CD4-positive, alpha-beta T cell (primary cell): ENCODE results near the gene ERVV-1. TPM values are rescaled to one million over a fixed set of nuclear protein-coding genes. Genes with fewer than 3 reads are reported as not detected.

Experiments used
- ATAC-seq: fragments of 200-7000 bp; cut with Tn5 transposase; one replicate; pipeline ENCODE4 v1.10.0; 2022; ENCODE audit warnings: mild to moderate bottlenecking; ENCODE audit not compliant: poor library complexity
- CTCF ChIA-PET: fragments of 350-600 bp; sonication (Branson Sonifier 250); formaldehyde crosslinking; loops from one replicate; lab custom pipeline; 2021; ENCODE audit warnings: antibody characterized with exemption, inconsistent platforms; lab: Charles Lee
- POLR2A ChIA-PET: fragments of 350-600 bp; sonication (Branson Sonifier 250); formaldehyde crosslinking; loops from one replicate; lab custom pipeline; 2021; ENCODE audit warnings: antibody characterized with exemption, inconsistent platforms; lab: Charles Lee
- DNase-seq, 14 experiments: peaks; one replicate each; pipeline ENCODE4 v3.0.0-alpha.2; 2013 to 2020; ENCODE audit warnings: mixed read lengths in 2 of 14
- H3K27ac ChIP-seq, 2 donors: one replicate each; pipeline versions ENCODE4 v1.5.1 to v1.7.0; 2013; ENCODE audit warnings: low read length in 2 of 2, low read depth in 1 of 2, mild to moderate bottlenecking in 1 of 2
- H3K27me3 ChIP-seq, 2 experiments: 1 replicate in 1 of 2; 2 replicates in 1 of 2; pipeline versions ENCODE4 v1.6.1 to v1.7.0; 2013; ENCODE audit warnings: low read length in 2 of 2, control low read depth in 1 of 2, mild to moderate bottlenecking in 1 of 2, moderate library complexity in 1 of 2; ENCODE audit not compliant: insufficient read depth in 2 of 2, control insufficient read depth in 1 of 2
- H3K36me3 ChIP-seq: one replicate; pipeline ENCODE4 v1.6.1; 2013; ENCODE audit warnings: low read length, control low read depth; ENCODE audit not compliant: insufficient read depth
- H3K4me1 ChIP-seq: one replicate; pipeline ENCODE4 v1.6.1; 2013; ENCODE audit warnings: low read length, control low read depth; ENCODE audit not compliant: insufficient read depth
- H3K4me3 ChIP-seq: one replicate; pipeline ENCODE4 v1.5.1; 2013; ENCODE audit warnings: mild to moderate bottlenecking, low read length, moderate library complexity
- H3K9me3 ChIP-seq, 2 experiments: 1 replicate in 1 of 2; 2 replicates in 1 of 2; pipeline versions ENCODE4 v1.6.1 to v1.7.0; 2013; ENCODE audit warnings: low read length in 2 of 2, mild to moderate bottlenecking in 2 of 2, control low read depth in 1 of 2, moderate library complexity in 1 of 2; ENCODE audit not compliant: control insufficient read depth in 1 of 2, insufficient read depth in 1 of 2
- H3K27ac Mint-ChIP-seq: one replicate; pipeline ENCODE4 v1.8.0; 2020; ENCODE audit warnings: mixed read lengths
- H3K27me3 Mint-ChIP-seq: one replicate; pipeline ENCODE4 v1.8.0; 2021; ENCODE audit warnings: mixed read lengths
- H3K36me3 Mint-ChIP-seq: one replicate; pipeline ENCODE4 v1.8.0; 2021; ENCODE audit warnings: low read depth, mixed read lengths
- H3K4me1 Mint-ChIP-seq: one replicate; pipeline ENCODE4 v1.8.0; 2021; ENCODE audit warnings: low read depth, mixed read lengths
- H3K4me3 Mint-ChIP-seq: one replicate; pipeline ENCODE4 v1.8.0; 2020; ENCODE audit warnings: mild to moderate bottlenecking, mixed read lengths
- H3K9me3 Mint-ChIP-seq: one replicate; pipeline ENCODE4 v1.8.0; 2020; ENCODE audit warnings: mixed read lengths
- intact Hi-C, 2 experiments: fragments of 100-400 bp; cut with DNase I in 1 of 2; cut with micrococcal nuclease in 1 of 2; formaldehyde crosslinking; loops; one replicate each; pipeline versions ENCODE4 v1.15.1 to v1.9.0; 2023 to 2025; cut with DNase I, micrococcal nuclease
- total RNA-seq, 174 experiments: library from RNA in 2 of 174; stranded (reverse) in 2 of 174; gene quantifications; one replicate each; pipeline ENCODE4 v1.2.3 and lab custom pipeline; 2021 to 2026
- TF ChIP-seq, protein P1 (sequence below): fragments of 200-600 bp; IDR thresholded peaks from one replicate; pipeline ENCODE4 v1.8.0; 2022; ENCODE audit warnings: antibody characterized with exemption, mild to moderate bottlenecking

ERVV-1 gene
- total RNA-seq, 2 experiments from 2014 or later: not detected

GRCh38 chr19:52991484-52991883, 22.2 kb upstream of the ERVV-1 start:
- ChIA-PET CTCF (no interaction called here), POLR2A (no interaction called here)
- Histone ChIP-seq H3K27ac (no peak overlapping the region), H3K4me3 (no peak overlapping the region), H3K4me1 (peaks cover 18% of the 10 kb centered on the region), H3K36me3 (no peaks in the 10 kb centered on the region), H3K9me3 (peaks cover 0 to 63% of the 10 kb centered on the region in 2 experiments), H3K27me3 (peaks cover 0 to 5% of the 10 kb centered on the region in 2 experiments)
- H3K4me1 Mint-ChIP-seq: peaks cover 20% of the 10 kb centered on the region
- intact Hi-C loops: loop anchor here in 1 of 2 experiments (5.0 kb wide), 2 partner anchors 94 to 206 kb away; partner anchors contain the start of gene ZNF320
- no peaks in the 10 kb centered on the region for H3K27me3 Mint-ChIP-seq
- ATAC-seq (no peak), DNase-seq (no peak)
- H3K36me3 Mint-ChIP-seq: peaks cover 46% of the 10 kb centered on the region
- H3K9me3 Mint-ChIP-seq: peaks cover 5% of the 10 kb centered on the region
- TF ChIP-seq, protein P1, sequence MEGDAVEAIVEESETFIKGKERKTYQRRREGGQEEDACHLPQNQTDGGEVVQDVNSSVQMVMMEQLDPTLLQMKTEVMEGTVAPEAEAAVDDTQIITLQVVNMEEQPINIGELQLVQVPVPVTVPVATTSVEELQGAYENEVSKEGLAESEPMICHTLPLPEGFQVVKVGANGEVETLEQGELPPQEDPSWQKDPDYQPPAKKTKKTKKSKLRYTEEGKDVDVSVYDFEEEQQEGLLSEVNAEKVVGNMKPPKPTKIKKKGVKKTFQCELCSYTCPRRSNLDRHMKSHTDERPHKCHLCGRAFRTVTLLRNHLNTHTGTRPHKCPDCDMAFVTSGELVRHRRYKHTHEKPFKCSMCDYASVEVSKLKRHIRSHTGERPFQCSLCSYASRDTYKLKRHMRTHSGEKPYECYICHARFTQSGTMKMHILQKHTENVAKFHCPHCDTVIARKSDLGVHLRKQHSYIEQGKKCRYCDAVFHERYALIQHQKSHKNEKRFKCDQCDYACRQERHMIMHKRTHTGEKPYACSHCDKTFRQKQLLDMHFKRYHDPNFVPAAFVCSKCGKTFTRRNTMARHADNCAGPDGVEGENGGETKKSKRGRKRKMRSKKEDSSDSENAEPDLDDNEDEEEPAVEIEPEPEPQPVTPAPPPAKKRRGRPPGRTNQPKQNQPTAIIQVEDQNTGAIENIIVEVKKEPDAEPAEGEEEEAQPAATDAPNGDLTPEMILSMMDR: no peak
- peak overlapping the region; percentile 40 for H3K4me3 Mint-ChIP-seq
- no peak overlapping the region for H3K27ac Mint-ChIP-seq

- peak overlapping the region; percentile 52 for H3K4me3 ChIP-seq
- H3K4me1 ChIP-seq: peaks cover 18% of the 10 kb centered on the region
- Mint-ChIP-seq H3K4me3 (peak overlapping the region; percentile 40), H3K4me1 (peaks cover 20% of the 10 kb centered on the region), H3K27ac (no peak overlapping the region), H3K27me3 (no peaks in the 10 kb centered on the region), H3K9me3 (no peaks in the 10 kb centered on the region), H3K36me3 (peaks cover 37% of the 10 kb centered on the region)
- H3K27me3 ChIP-seq: peaks cover 0 to 5% of the 10 kb centered on the region in 2 experiments
- H3K36me3 ChIP-seq: no peaks in the 10 kb centered on the region
- peaks cover 0 to 67% of the 10 kb centered on the region in 2 experiments for H3K9me3 ChIP-seq
- TF ChIP-seq, protein P1: no peak
- ChIA-PET POLR2A (no interaction called here), CTCF (interaction anchor here (0.7 to 2.4 kb wide), 4 partner anchors 103 to 1308 kb away, joined by 3 to 6 read pairs (median 4); no protein-coding TSS in a partner anchor)
- ATAC-seq (no peak), DNase-seq (peak in 3 of 14 experiments; percentile 6 to 40 (median 15))
- no peak overlapping the region for H3K27ac ChIP-seq
- intact Hi-C loops: loop anchor here in 1 of 2 experiments (2.0 to 5.0 kb wide), 3 partner anchors 30 to 205 kb away; partner anchors contain the start of genes ZNF320 and ZNF816
These were observed 21.4 kb upstream of the ERVV-1 start for GRCh38 chr19:52992109-52993004.

- H3K9me3 Mint-ChIP-seq: no peaks in the 10 kb centered on the region
These were observed 20.2 kb upstream of the ERVV-1 start for GRCh38 chr19:52993342-52994178.

More at GRCh38 chr19:52993342-52994178, 20.2 kb upstream of the ERVV-1 start:
- DNase-seq: peak; percentile 66 to 84 (median 74)
- H3K27me3 ChIP-seq: peaks cover 0 to 5% of the 10 kb centered on the region in 2 experiments
- H3K27ac ChIP-seq: no peak overlapping the region
- H3K4me3 ChIP-seq: peak overlapping the region; percentile 52
- H3K4me1 ChIP-seq: peaks cover 18% of the 10 kb centered on the region
- peaks cover 29% of the 10 kb centered on the region for H3K36me3 Mint-ChIP-seq
- TF ChIP-seq, protein P1: peak; percentile 67
- H3K36me3 ChIP-seq: no peaks in the 10 kb centered on the region
- peak overlapping the region; percentile 93 for H3K4me3 Mint-ChIP-seq
- H3K27me3 Mint-ChIP-seq: peaks cover 7% of the 10 kb centered on the region
- H3K4me1 Mint-ChIP-seq: peaks cover 20% of the 10 kb centered on the region
- peak; percentile 81 for ATAC-seq
- H3K27ac Mint-ChIP-seq: no peak overlapping the region
- intact Hi-C loops: loop anchor here in 1 of 2 experiments (2.0 to 5.0 kb wide), 3 partner anchors 31 to 204 kb away; partner anchors contain the start of genes ZNF320 and ZNF816
- CTCF ChIA-PET: interaction anchor here (0.6 to 2.4 kb wide), 9 partner anchors 10 to 1309 kb away, joined by 3 to 6 read pairs (median 3); partner anchors contain the start of genes ZNF347 and ZNF816
- POLR2A ChIA-PET: no interaction called here
- H3K9me3 ChIP-seq: peaks cover 3 to 68% of the 10 kb centered on the region in 2 experiments
